Erythroblast (primary cell): ENCODE results near the gene COL2A1.

ENCODE experiments used
- GATA1 ChIP-seq: IDR thresholded peaks from 2 replicates; pipeline ENCODE4 v1.6.1; 2011; ENCODE audit warnings: low read depth, mild to moderate bottlenecking, control low read depth, low read length, moderate library complexity
- POLR2A ChIP-seq: IDR thresholded peaks from 2 replicates; pipeline ENCODE4 v1.6.1; 2011; ENCODE audit warnings: mild to moderate bottlenecking, low read length

- TF ChIP-seq POLR2A (no peak), GATA1 (no peak)
Observed at GRCh38 chr12:47935184-47935583, 69.1 kb downstream of the COL2A1 start.
